ENCODE data around the gene BCL11A. TPM values are rescaled to one million over a fixed set of nuclear protein-coding genes. Genes with fewer than 3 reads are reported as not detected.

The BCL11A gene
- total and polyA plus RNA-seq, 2 of the 13 experiments (the other 11 are each of a cell fraction or from before 2014, with no cell fraction given) = not detected

GRCh38 chr2:60547841-60548240 lies 5.6 kb downstream of the BCL11A start:
- Histone ChIP-seq H4K20me1 (ENCODE audit: insufficient read depth, low read length) (peaks cover 4% of the 10 kb centered on the region; the same call in 1 of the 2 replicates), H2AFZ (ENCODE audit: low read length) (no peak overlapping the region), H3K4me3 (replicated peaks in 1 of 3; ENCODE audit: insufficient read depth in 1 of 3, low read depth in 2 of 3, low read length in 3 of 3) (no peak overlapping the region), H3K27ac (ENCODE audit: extremely low read length, insufficient read depth, low read length) (no peak overlapping the region), H3K9ac (ENCODE audit: insufficient read depth, low read depth, low read length) (no peak overlapping the region), H3K9me3 (ENCODE audit: low read length) (no peaks in the 10 kb centered on the region), H3K4me2 (ENCODE audit: low read depth, low read length) (no peak overlapping the region), H3K27me3 (ENCODE audit: control insufficient read depth in 1 of 2, insufficient read depth in 2 of 2, low read length in 2 of 2) (peaks cover 19 to 74% of the 10 kb centered on the region in 2 experiments), H3K36me3 (replicated peaks in 1 of 2; ENCODE audit: control insufficient read depth in 1 of 2, insufficient read depth in 2 of 2, low read length in 2 of 2) (no peaks in the 10 kb centered on the region), H3K79me2 (ENCODE audit: insufficient read depth, low read length) (no peaks in the 10 kb centered on the region), H3K4me1 (ENCODE audit: insufficient read depth, low read length) (peaks cover 10% of the 10 kb centered on the region)
- no peak for DNase-seq (ENCODE audit: low spot score)
- FAIRE-seq = no peak
- TF ChIP-seq ZZZ3 (CRISPR knock-in tag; IDR thresholded peaks at IDR 0.05; ENCODE audit: borderline replicate concordance) (no peak), MXD1 (CRISPR knock-in tag; IDR thresholded peaks at IDR 0.05) (no peak), ISX (CRISPR knock-in tag; conservative IDR thresholded peaks at IDR 0.05) (no peak), HNF1A (IDR thresholded peaks at IDR 0.05; ENCODE audit: low read depth) (no peak), HNF1A (CRISPR knock-in tag; IDR thresholded peaks at IDR 0.05; ENCODE audit: borderline replicate concordance) (no peak)
- ChIA-PET CTCF (ENCODE audit: low intra/inter-chr PET ratio, low total read pairs) (no interaction called here), POLR2A (no interaction called here)
- no peak for ATAC-seq
- intact Hi-C loops (cut with micrococcal nuclease; ENCODE audit: unreplicated experiment) = no loop called here
- in situ Hi-C loops (cut with HindIII; ENCODE audit: extremely low pct_ligation_motif_present, low pct_unique_long_range_greater_than_20kb) = no loop called here
- no TSS peak for BruUV-seq (replicated peaks)

Data from HepG2 (cell line).